ENCODE results near the gene MTMR12.

- no peak for TF ChIP-seq POLR2A (IDR thresholded peaks at IDR 0.05; ENCODE audit: low read depth, low read length)
- no peak for TF ChIP-seq POLR2AphosphoS5 (IDR thresholded peaks at IDR 0.05; ENCODE audit: low read depth, low read length)
These were observed 79.5 kb downstream of the MTMR12 start for GRCh38 chr5:32233220-32233695.

All from GM12892 (cell line).